Measurements from ENCODE around the gene PPM1K. TPM values are rescaled to one million over a fixed set of nuclear protein-coding genes. Genes with fewer than 3 reads are reported as not detected.

The PPM1K gene
- total and polyA plus RNA-seq, 4 donors, result 14.9 to 51.4 (median 32.5) TPM

DNA sequence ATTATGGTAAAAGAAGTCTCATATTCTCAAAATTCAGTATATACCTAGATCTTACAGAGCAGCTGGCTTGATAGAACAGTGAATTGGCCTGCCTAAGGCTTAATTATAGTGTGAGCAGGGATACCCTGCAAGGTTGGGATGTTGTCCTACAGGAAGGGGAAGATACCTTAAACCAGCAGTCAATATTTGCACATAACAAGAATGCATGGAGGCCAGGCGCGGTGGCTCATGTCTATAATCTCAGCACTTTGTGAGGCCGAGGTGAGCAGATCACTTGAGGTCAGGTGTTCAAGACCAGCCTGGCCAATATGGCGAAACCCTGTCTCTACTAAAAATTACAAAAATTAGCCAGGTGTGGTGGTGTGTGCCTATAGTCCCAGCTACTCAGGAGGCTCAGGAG is 67.2 kb downstream of the PPM1K start:
- intact Hi-C loops (cut with DNase I), result loop anchor here in 1 of 2 donors (5.0 to 10.0 kb wide), 2 partner anchors 240 to 252 kb away; partner anchors contain the start of gene HERC5
- no peak for ATAC-seq (ENCODE audit: low FRiP score)
- WGBS, 2 donors, result 95 to 97% methylated on average over 4 of the region's 4 CpGs

GRCh38 chr4:88216395-88216794 is 68.0 kb downstream of the PPM1K start:
- 50 to 54% methylated on average over 6 of the region's 6 CpGs for WGBS, 2 donors

More for the DNA sequence above, 67.2 kb downstream of the PPM1K start:
- no peak overlapping the region for H3K27ac ChIP-seq (ENCODE audit: low read depth in 1 of 2, low read length in 2 of 2)
- no peak overlapping the region for H3K4me3 ChIP-seq (ENCODE audit: low read length in 2 of 2)
- no peaks in the 10 kb centered on the region for H3K9me3 ChIP-seq (ENCODE audit: control insufficient read depth, low read length)
- no peaks in the 10 kb centered on the region for H3K4me1 ChIP-seq (ENCODE audit: control insufficient read depth in 1 of 2, insufficient read depth in 2 of 2, low read length in 2 of 2)
- DNase-seq, result no peak
- H3K27me3 ChIP-seq (ENCODE audit: control insufficient read depth in 1 of 2, insufficient read depth in 2 of 2, low read length in 1 of 2), result no peaks in the 10 kb centered on the region
- H3K36me3 ChIP-seq (ENCODE audit: control insufficient read depth in 1 of 2, insufficient read depth in 2 of 2, low read length in 1 of 2), result no peaks in the 10 kb centered on the region

GRCh38 chr4:88215351-88215750 is 69.0 kb downstream of the PPM1K start:
- ATAC-seq (ENCODE audit: low FRiP score), result no peak
- intact Hi-C loops (cut with DNase I), result loop anchor here in 1 of 2 donors (5.0 to 10.0 kb wide), 2 partner anchors 242 to 251 kb away; partner anchors contain the start of gene HERC5

More at GRCh38 chr4:88216395-88216794, 68.0 kb downstream of the PPM1K start:
- Histone ChIP-seq H3K36me3 (ENCODE audit: control insufficient read depth in 1 of 2, insufficient read depth in 2 of 2, low read length in 1 of 2) (no peaks in the 10 kb centered on the region), H3K9me3 (ENCODE audit: control insufficient read depth, low read length) (no peaks in the 10 kb centered on the region), H3K4me3 (ENCODE audit: low read length in 2 of 2) (no peak overlapping the region), H3K27ac (ENCODE audit: low read depth in 1 of 2, low read length in 2 of 2) (no peak overlapping the region), H3K27me3 (ENCODE audit: control insufficient read depth in 1 of 2, insufficient read depth in 2 of 2, low read length in 1 of 2) (no peaks in the 10 kb centered on the region), H3K4me1 (ENCODE audit: control insufficient read depth in 1 of 2, insufficient read depth in 2 of 2, low read length in 2 of 2) (no peaks in the 10 kb centered on the region)
- no peak for ATAC-seq (ENCODE audit: low FRiP score)
- DNase-seq, result no peak
- intact Hi-C loops (cut with DNase I), result loop anchor here in 1 of 2 donors (5.0 to 10.0 kb wide), 2 partner anchors 241 to 252 kb away; partner anchors contain the start of gene HERC5

DNA sequence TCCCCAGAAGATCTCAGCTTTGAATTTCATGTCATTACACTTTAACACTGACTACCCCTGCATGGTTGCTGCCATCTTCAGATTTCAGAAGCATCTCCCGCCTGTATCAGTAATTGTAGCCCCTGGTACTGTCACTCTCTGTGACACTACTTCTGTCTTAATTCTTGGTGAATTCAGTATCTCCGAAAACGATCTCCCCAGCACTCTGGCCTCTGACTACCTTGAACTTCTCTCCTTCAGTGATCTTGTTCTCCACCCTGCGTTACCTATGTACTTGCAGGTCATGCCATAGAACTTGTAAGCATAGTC is 72.2 kb downstream of the PPM1K start:
- 48% methylated on average over 4 of the region's 4 CpGs for WGBS, 2 donors
- intact Hi-C loops (cut with DNase I), result loop anchor here (2.0 to 10.0 kb wide), 4 partner anchors 181 to 359 kb away; no protein-coding TSS in a partner anchor
- Histone ChIP-seq H3K4me1 (ENCODE audit: control insufficient read depth in 1 of 2, insufficient read depth in 2 of 2, low read length in 2 of 2) (no peaks in the 10 kb centered on the region), H3K27ac (ENCODE audit: low read depth in 1 of 2, low read length in 2 of 2) (no peak overlapping the region), H3K9me3 (ENCODE audit: control insufficient read depth, low read length) (no peaks in the 10 kb centered on the region), H3K4me3 (ENCODE audit: low read length in 2 of 2) (no peak overlapping the region), H3K27me3 (ENCODE audit: control insufficient read depth in 1 of 2, insufficient read depth in 2 of 2, low read length in 1 of 2) (no peaks in the 10 kb centered on the region), H3K36me3 (ENCODE audit: control insufficient read depth in 1 of 2, insufficient read depth in 2 of 2, low read length in 1 of 2) (no peaks in the 10 kb centered on the region)
- ATAC-seq (ENCODE audit: low FRiP score) (no peak), DNase-seq (no peak)

More at GRCh38 chr4:88215351-88215750, 69.0 kb downstream of the PPM1K start:
- DNase-seq, result no peak
- Histone ChIP-seq H3K36me3 (ENCODE audit: control insufficient read depth in 1 of 2, insufficient read depth in 2 of 2, low read length in 1 of 2) (no peaks in the 10 kb centered on the region), H3K27ac (ENCODE audit: low read depth in 1 of 2, low read length in 2 of 2) (no peak overlapping the region), H3K9me3 (ENCODE audit: control insufficient read depth, low read length) (no peaks in the 10 kb centered on the region), H3K4me3 (ENCODE audit: low read length in 2 of 2) (no peak overlapping the region), H3K4me1 (ENCODE audit: control insufficient read depth in 1 of 2, insufficient read depth in 2 of 2, low read length in 2 of 2) (no peaks in the 10 kb centered on the region), H3K27me3 (ENCODE audit: control insufficient read depth in 1 of 2, insufficient read depth in 2 of 2, low read length in 1 of 2) (no peaks in the 10 kb centered on the region)
- WGBS, 2 donors, result 84 to 85% methylated on average over 2 of the region's 2 CpGs

- H3K27ac ChIP-seq (ENCODE audit: low read depth in 1 of 2, low read length in 2 of 2), result no peak overlapping the region
- ATAC-seq (ENCODE audit: low FRiP score) (peak; percentile 71), DNase-seq (no peak)
- no peaks in the 10 kb centered on the region for H3K4me1 ChIP-seq (ENCODE audit: control insufficient read depth in 1 of 2, insufficient read depth in 2 of 2, low read length in 2 of 2)
- intact Hi-C loops (cut with DNase I), result loop anchor here (2.0 to 10.0 kb wide), 4 partner anchors 181 to 359 kb away; no protein-coding TSS in a partner anchor
- H3K27me3 ChIP-seq (ENCODE audit: control insufficient read depth in 1 of 2, insufficient read depth in 2 of 2, low read length in 1 of 2), result no peaks in the 10 kb centered on the region
- no peaks in the 10 kb centered on the region for H3K36me3 ChIP-seq (ENCODE audit: control insufficient read depth in 1 of 2, insufficient read depth in 2 of 2, low read length in 1 of 2)
- H3K4me3 ChIP-seq (ENCODE audit: low read length in 2 of 2), result no peak overlapping the region
- WGBS, 2 donors, result 60 to 61% methylated on average over 18 of the region's 18 CpGs
- no peaks in the 10 kb centered on the region for H3K9me3 ChIP-seq (ENCODE audit: control insufficient read depth, low read length)
Measured at GRCh38 chr4:88211473-88212252, 72.7 kb downstream of the PPM1K start.

DNA sequence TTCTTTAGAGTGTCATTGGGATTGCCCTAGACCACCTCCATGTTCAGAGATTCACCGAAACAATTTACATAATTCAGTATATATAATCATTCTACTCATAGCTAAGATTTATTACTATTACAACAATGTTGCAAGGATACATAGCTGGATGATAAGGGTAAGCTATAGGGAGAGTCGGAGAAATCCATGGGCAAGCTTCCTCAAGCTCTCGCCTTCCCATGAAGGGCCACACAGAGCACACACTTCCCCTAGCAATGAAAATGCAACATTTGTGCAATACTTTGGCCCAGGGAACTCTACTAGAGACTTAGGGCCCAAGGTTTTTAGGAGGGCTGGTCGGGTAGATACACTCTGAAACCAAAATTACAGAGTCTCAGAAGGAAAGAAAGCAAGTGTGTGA is 76.2 kb downstream of the PPM1K start:
- H3K36me3 ChIP-seq (ENCODE audit: control insufficient read depth in 1 of 2, insufficient read depth in 2 of 2, low read length in 1 of 2), result no peaks in the 10 kb centered on the region
- WGBS, 2 donors, result 78 to 82% methylated on average over 4 of the region's 4 CpGs
- H3K27me3 ChIP-seq (ENCODE audit: control insufficient read depth in 1 of 2, insufficient read depth in 2 of 2, low read length in 1 of 2), result no peaks in the 10 kb centered on the region
- H3K4me1 ChIP-seq (ENCODE audit: control insufficient read depth in 1 of 2, insufficient read depth in 2 of 2, low read length in 2 of 2), result no peaks in the 10 kb centered on the region
- ATAC-seq (ENCODE audit: low FRiP score) (no peak), DNase-seq (no peak)
- no peaks in the 10 kb centered on the region for H3K9me3 ChIP-seq (ENCODE audit: control insufficient read depth, low read length)
- intact Hi-C loops (cut with DNase I), result no loop called here
- no peak overlapping the region for H3K27ac ChIP-seq (ENCODE audit: low read depth in 1 of 2, low read length in 2 of 2)
- H3K4me3 ChIP-seq (ENCODE audit: low read length in 2 of 2), result no peak overlapping the region

Other genes with a start within 250 kb of the PPM1K start
- 1 to 10 TPM; 3.5 to 3.7 TPM for gene ABCG2, start 125.9 kb downstream of the PPM1K start, total RNA-seq
- 1 to 10 TPM in 1 of 2 donors, under 1 TPM in 1; 0.67 to 2.8 TPM for gene ABCG2, start 125.9 kb downstream of the PPM1K start, polyA plus RNA-seq
- 1 to 10 TPM; 6.9 to 9.5 TPM for gene HERC6, start 94.3 kb upstream of the PPM1K start, total RNA-seq
- 1 to 10 TPM; 2.4 to 4.2 TPM for gene HERC6, start 94.3 kb upstream of the PPM1K start, polyA plus RNA-seq
- 1 to 10 TPM; 9.6 to 9.8 TPM for gene HERC5, start 172.6 kb upstream of the PPM1K start, total RNA-seq
- 10 to 100 TPM in 1 of 2 donors, 1 to 10 TPM in 1; 7.0 to 10.3 TPM for gene HERC5, start 172.6 kb upstream of the PPM1K start, polyA plus RNA-seq
- gene PYURF, start 239.2 kb upstream of the PPM1K start, total RNA-seq, result 10 to 100 TPM; 51.9 TPM
- gene PYURF, start 239.2 kb upstream of the PPM1K start, polyA plus RNA-seq, result 100 to 1,000 TPM in 1 of 2 donors, 10 to 100 TPM in 1; 88.0 to 115 TPM

All from aorta (tissue), 5 donors.